Hindlimb muscle (tissue), 1 donor: ENCODE results near the gene C22orf42. TPM values are rescaled to one million over a fixed set of nuclear protein-coding genes. Genes with fewer than 3 reads are reported as not detected.
"Not testable (repeated sequence)": the region's sequence is repeated elsewhere in the genome, so short reads cannot be mapped to it uniquely, and the experiment has no call there.

ENCODE experiments used
- DNase-seq: peaks from one replicate; pipeline ENCODE4 v3.0.0-alpha.2; 2013
- polyA plus RNA-seq: library from polyadenylated mRNA; unstranded; fragments of 120-200 nt; gene quantifications from one replicate; pipeline ENCODE4 v1.2.1, GENCODE V29; 2013; ENCODE audit not compliant: insufficient read length

Gene C22orf42
- polyA plus RNA-seq: not detected

- DNase-seq: no peak
Measured at GRCh38 chr22:32158712-32159533, at the start of gene C22orf42. Gene C22orf42 (minus strand): TSS chr22:32159303. CDS start chr22:32159215, 88 bp downstream.

- DNase-seq: no peak
Measured at GRCh38 chr22:32208681-32209080, 49.6 kb upstream of the C22orf42 start.

GRCh38 chr22:32207971-32208480, 48.9 kb upstream of the C22orf42 start:
- DNase-seq: no peak

- DNase-seq: no peak
Measured at GRCh38 chr22:32206774-32207758, 48.0 kb upstream of the C22orf42 start.

- no peak for DNase-seq
Measured at GRCh38 chr22:32205974-32206773, 47.1 kb upstream of the C22orf42 start.

GRCh38 chr22:32204856-32205722, 46.0 kb upstream of the C22orf42 start, which contains the start of gene RFPL2:
Gene RFPL2 (minus strand): TSS chr22:32205073. CDS start chr22:32202451, 2,622 bp downstream.
- DNase-seq: no peak

GRCh38 chr22:32204040-32204855, 45.1 kb upstream of the C22orf42 start:
- DNase-seq: no peak

GRCh38 chr22:32203181-32204039, 44.3 kb upstream of the C22orf42 start:
- no peak for DNase-seq

- DNase-seq: no peak
Measured at GRCh38 chr22:32202539-32203180, 43.6 kb upstream of the C22orf42 start.

- no peak for DNase-seq
Measured at GRCh38 chr22:32202161-32202538, 43.0 kb upstream of the C22orf42 start.

GRCh38 chr22:32200752-32201151, 41.6 kb upstream of the C22orf42 start:
- no peak for DNase-seq

- DNase-seq: no peak
Measured at GRCh38 chr22:32199961-32200360, 40.9 kb upstream of the C22orf42 start.

GRCh38 chr22:32199341-32199740, 40.2 kb upstream of the C22orf42 start:
- DNase-seq: no peak

- DNase-seq: not testable (repeated sequence)
Measured at GRCh38 chr22:32197553-32198226, 38.6 kb upstream of the C22orf42 start.

- not testable (repeated sequence) for DNase-seq
Measured at GRCh38 chr22:32195900-32196299, 36.8 kb upstream of the C22orf42 start.

- not testable (repeated sequence) for DNase-seq
Measured at GRCh38 chr22:32193346-32193745, 34.2 kb upstream of the C22orf42 start.

- DNase-seq: not testable (repeated sequence)
Measured at GRCh38 chr22:32191021-32191420, 31.9 kb upstream of the C22orf42 start.

- no peak for DNase-seq
Measured at GRCh38 chr22:32185821-32186220, 26.7 kb upstream of the C22orf42 start.
